ENCODE results near the gene MINDY4. TPM values are rescaled to one million over a fixed set of nuclear protein-coding genes. Genes with fewer than 3 reads are reported as not detected.

MINDY4 gene
- polyA plus RNA-seq, 1 experiment, result 1.8 TPM

DNA sequence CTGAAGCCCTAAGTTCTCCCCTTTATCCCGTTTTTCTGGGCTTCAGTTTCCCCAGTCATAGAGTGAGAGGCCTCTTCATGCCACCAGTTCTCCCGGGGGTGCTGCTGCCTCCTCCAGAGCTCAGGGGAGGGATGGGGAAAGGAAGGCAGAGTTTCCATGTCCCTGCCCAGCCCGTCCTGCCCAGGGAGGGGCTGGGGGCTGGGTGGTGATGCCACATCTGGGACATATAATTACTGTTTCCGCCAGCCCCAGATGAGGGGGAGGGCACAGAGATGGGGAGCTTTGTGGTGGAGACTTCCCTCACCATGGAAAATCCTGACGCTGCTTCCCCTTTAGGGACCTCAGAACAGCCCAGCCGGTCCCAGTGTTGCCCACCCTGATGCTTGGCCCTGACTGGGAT, 144.5 kb downstream of the MINDY4 start:
- H3K9me3 ChIP-seq (ENCODE audit: control insufficient read depth, insufficient read depth, low read length), result no peaks in the 10 kb centered on the region; the same call in 1 of the 2 replicates
- no peak overlapping the region for H3K27ac ChIP-seq (ENCODE audit: low read depth, low read length)
- H3K4me3 ChIP-seq (ENCODE audit: low read depth, low read length), result no peak overlapping the region
- CTCF ChIA-PET, result interaction anchor here (1.2 kb wide), 1 partner anchor 23 kb away, joined by 4 read pairs; no protein-coding TSS in a partner anchor
- peaks cover 4% of the 10 kb centered on the region for H3K27me3 ChIP-seq (ENCODE audit: control insufficient read depth, insufficient read depth, low read length)
- TF ChIP-seq, protein P1, sequence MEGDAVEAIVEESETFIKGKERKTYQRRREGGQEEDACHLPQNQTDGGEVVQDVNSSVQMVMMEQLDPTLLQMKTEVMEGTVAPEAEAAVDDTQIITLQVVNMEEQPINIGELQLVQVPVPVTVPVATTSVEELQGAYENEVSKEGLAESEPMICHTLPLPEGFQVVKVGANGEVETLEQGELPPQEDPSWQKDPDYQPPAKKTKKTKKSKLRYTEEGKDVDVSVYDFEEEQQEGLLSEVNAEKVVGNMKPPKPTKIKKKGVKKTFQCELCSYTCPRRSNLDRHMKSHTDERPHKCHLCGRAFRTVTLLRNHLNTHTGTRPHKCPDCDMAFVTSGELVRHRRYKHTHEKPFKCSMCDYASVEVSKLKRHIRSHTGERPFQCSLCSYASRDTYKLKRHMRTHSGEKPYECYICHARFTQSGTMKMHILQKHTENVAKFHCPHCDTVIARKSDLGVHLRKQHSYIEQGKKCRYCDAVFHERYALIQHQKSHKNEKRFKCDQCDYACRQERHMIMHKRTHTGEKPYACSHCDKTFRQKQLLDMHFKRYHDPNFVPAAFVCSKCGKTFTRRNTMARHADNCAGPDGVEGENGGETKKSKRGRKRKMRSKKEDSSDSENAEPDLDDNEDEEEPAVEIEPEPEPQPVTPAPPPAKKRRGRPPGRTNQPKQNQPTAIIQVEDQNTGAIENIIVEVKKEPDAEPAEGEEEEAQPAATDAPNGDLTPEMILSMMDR (IDR thresholded peaks at IDR 0.05; ENCODE audit: low read depth, low read length), result no peak
- DNase-seq (ENCODE audit: low read depth, low spot score), result no peak
- POLR2A ChIA-PET, result no interaction called here

DNA sequence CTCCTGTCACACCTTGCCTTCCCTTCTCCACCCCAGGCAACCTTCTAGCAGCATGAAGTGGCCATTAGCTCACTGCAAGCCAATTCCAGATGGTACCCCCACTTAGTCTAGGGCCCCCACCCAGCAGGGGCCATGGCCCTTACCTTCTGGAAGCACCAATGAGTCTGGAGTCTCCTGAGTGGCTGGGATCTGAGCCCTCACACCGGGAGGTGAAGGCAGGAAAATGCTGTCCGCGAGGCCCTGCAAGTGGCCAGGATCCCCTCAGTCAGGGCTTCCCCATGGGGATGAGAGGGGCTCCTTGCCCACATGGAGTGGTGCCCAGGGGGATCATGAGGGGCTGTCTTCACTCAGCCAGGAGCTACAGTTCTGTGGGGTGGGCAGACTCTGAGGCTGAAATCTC, 145.0 kb downstream of the MINDY4 start:
- Histone ChIP-seq H3K9me3 (ENCODE audit: control insufficient read depth, insufficient read depth, low read length) (no peaks in the 10 kb centered on the region; the same call in 1 of the 2 replicates), H3K27me3 (ENCODE audit: control insufficient read depth, insufficient read depth, low read length) (peaks cover 4% of the 10 kb centered on the region), H3K4me3 (ENCODE audit: low read depth, low read length) (no peak overlapping the region), H3K27ac (ENCODE audit: low read depth, low read length) (no peak overlapping the region)
- CTCF ChIA-PET, result no interaction called here
- DNase-seq (ENCODE audit: low read depth, low spot score), result no peak
- POLR2A ChIA-PET, result no interaction called here
- TF ChIP-seq, protein P1 (IDR thresholded peaks at IDR 0.05; ENCODE audit: low read depth, low read length), result no peak

DNA sequence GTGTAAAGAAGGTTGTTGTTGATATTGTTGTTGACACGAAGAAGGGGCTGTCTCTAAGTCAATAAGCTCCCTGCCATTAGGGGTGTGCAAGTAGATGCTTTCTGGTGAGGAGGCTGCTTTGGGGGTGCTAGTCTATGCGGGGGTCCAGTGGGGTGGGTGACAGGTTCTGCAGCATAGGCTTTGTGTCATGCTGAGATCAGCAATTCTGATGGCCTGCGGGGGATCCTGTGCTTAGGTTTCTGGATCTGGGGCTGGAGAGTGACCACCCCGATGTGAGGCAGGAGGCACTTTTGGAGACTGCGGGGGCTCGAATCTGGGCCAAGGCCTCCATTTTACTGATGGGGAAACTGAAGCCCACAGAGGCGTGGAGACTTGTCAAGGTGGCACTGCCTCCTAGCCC, 145.6 kb downstream of the MINDY4 start:
- TF ChIP-seq, protein P1 (IDR thresholded peaks at IDR 0.05; ENCODE audit: low read depth, low read length), result no peak
- DNase-seq (ENCODE audit: low read depth, low spot score), result no peak
- CTCF ChIA-PET, result interaction anchor here (1.5 kb wide), 1 partner anchor 22 kb away, joined by 10 read pairs; no protein-coding TSS in a partner anchor
- H3K27me3 ChIP-seq (ENCODE audit: control insufficient read depth, insufficient read depth, low read length), result peaks cover 4% of the 10 kb centered on the region
- POLR2A ChIA-PET, result no interaction called here
- H3K27ac ChIP-seq (ENCODE audit: low read depth, low read length), result no peak overlapping the region
- no peaks in the 10 kb centered on the region; the same call in 1 of the 2 replicates for H3K9me3 ChIP-seq (ENCODE audit: control insufficient read depth, insufficient read depth, low read length)
- no peak overlapping the region for H3K4me3 ChIP-seq (ENCODE audit: low read depth, low read length)

DNA sequence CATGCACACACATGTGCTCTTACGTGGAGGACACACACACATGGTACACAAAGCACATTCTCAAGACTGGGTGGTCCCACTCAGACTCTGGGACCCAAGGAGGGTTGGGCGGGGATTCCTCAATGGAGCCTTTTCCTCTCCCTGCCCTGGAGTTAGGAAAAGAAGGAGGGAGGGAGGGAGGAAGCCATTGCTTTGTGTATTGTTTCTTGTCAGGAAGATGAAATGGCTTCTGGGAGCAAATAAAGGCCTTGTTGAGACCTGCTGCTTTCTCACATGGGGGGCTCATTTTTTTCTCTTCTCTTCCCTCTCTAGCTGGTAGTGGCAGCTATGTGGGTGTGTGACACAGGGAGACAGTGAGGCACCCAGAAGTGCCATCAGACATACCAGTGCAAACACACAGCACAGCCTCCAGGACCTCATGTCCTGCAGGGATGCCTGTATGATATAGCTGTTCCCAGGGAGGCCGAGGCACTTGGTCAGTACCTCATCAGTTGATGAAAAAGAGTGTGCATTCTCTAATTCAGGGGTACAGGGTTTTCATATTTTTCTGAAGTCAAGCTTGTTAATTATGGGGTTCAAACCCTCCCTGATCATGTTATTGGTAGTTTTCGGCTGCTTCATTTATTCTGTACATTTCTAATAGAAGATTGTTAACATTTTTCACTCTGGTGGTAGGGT, 146.1 kb downstream of the MINDY4 start:
- no peak overlapping the region for H3K27ac ChIP-seq (ENCODE audit: low read depth, low read length)
- TF ChIP-seq, protein P1 (IDR thresholded peaks at IDR 0.05; ENCODE audit: low read depth, low read length), result no peak
- H3K9me3 ChIP-seq (ENCODE audit: control insufficient read depth, insufficient read depth, low read length), result no peaks in the 10 kb centered on the region; the same call in 1 of the 2 replicates
- ChIA-PET CTCF (interaction anchor here (1.5 kb wide), 1 partner anchor 21 kb away, joined by 10 read pairs; no protein-coding TSS in a partner anchor), POLR2A (no interaction called here)
- H3K27me3 ChIP-seq (ENCODE audit: control insufficient read depth, insufficient read depth, low read length), result peaks cover 3% of the 10 kb centered on the region
- DNase-seq (ENCODE audit: low read depth, low spot score), result no peak
- no peak overlapping the region for H3K4me3 ChIP-seq (ENCODE audit: low read depth, low read length)

DNA sequence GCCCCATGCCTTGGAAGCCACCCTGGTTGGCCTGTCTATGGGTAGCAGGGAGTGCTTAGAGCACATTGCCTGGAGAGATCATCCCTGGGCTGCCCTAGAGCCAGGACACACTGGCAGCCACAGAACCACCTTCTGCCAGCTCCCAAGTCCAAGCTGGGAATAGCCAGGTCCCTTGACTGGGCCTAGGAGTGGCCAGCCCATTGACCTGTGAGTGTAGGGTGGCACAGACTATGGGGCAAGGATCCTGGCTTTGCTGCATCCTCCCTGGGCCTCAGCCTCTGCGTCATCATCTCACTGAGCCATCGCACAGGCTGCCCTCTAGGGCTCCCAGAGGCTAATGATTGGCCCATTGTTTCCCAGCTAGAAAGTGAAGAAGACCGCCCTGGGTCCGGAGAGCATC, 147.5 kb downstream of the MINDY4 start:
- no peak overlapping the region for H3K27ac ChIP-seq (ENCODE audit: low read depth, low read length)
- ChIA-PET POLR2A (no interaction called here), CTCF (interaction anchor here (0.6 to 3.0 kb wide), 3 partner anchors 16 to 65 kb away, joined by 3 to 15 read pairs (median 3); no protein-coding TSS in a partner anchor)
- TF ChIP-seq, protein P1 (IDR thresholded peaks at IDR 0.05; ENCODE audit: low read depth, low read length), result no peak
- H3K4me3 ChIP-seq (ENCODE audit: low read depth, low read length), result no peak overlapping the region
- no peaks in the 10 kb centered on the region for H3K27me3 ChIP-seq (ENCODE audit: control insufficient read depth, insufficient read depth, low read length)
- no peak for DNase-seq (ENCODE audit: low read depth, low spot score)
- H3K9me3 ChIP-seq (ENCODE audit: control insufficient read depth, insufficient read depth, low read length), result no peaks in the 10 kb centered on the region; the same call in 1 of the 2 replicates
